ENCODE data around the gene TMEM37. TPM values are rescaled to one million over a fixed set of nuclear protein-coding genes. Genes with fewer than 3 reads are reported as not detected.
A peak's percentile ranks its signal among the peaks of the same experiment; 100 is the strongest.

TMEM37 gene
- total and polyA plus RNA-seq, 2 of the 13 experiments (the other 11 are each of a cell fraction or from before 2014, with no cell fraction given), result 37.7 to 115 TPM

GRCh38 chr2:119431155-119431975, at the start of gene TMEM37 (continued):
- TF ChIP-seq HNF1A (IDR thresholded peaks at IDR 0.05; ENCODE audit: low read depth) (no peak), HNF1A (CRISPR knock-in tag; IDR thresholded peaks at IDR 0.05; ENCODE audit: borderline replicate concordance) (peak; percentile 83), PAX8 (CRISPR knock-in tag; IDR thresholded peaks at IDR 0.05; ENCODE audit: borderline replicate concordance) (peak; percentile 97), HBP1 (CRISPR knock-in tag; IDR thresholded peaks at IDR 0.05; ENCODE audit: low read depth) (peak; percentile 65), ZNF766 (CRISPR knock-in tag; IDR thresholded peaks at IDR 0.05; ENCODE audit: borderline replicate concordance) (peak; percentile 78; the same call in 1 of the 2 replicates), ZBTB37 (CRISPR knock-in tag; IDR thresholded peaks at IDR 0.05) (peak; percentile 65; the same call in 1 of the 2 replicates), ZKSCAN1 (IDR thresholded peaks at IDR 0.05; ENCODE audit: low read length) (no peak), FOXO4 (CRISPR knock-in tag; conservative IDR thresholded peaks at IDR 0.05) (no peak), MED13 (CRISPR knock-in tag; IDR thresholded peaks at IDR 0.05) (peak; percentile 74), ZNF225 (CRISPR knock-in tag; IDR thresholded peaks at IDR 0.05) (no peak), FOXJ3 (CRISPR knock-in tag; IDR thresholded peaks at IDR 0.05; ENCODE audit: borderline replicate concordance) (peak; percentile 43; the same call in 1 of the 2 replicates), ZNF878 (CRISPR knock-in tag; IDR thresholded peaks at IDR 0.05) (peak; percentile 68; the same call in 1 of the 2 replicates), MXI1 (IDR thresholded peaks at IDR 0.05; ENCODE audit: borderline replicate concordance, low read depth, low read length) (peak; percentile 55; the same call in 1 of the 3 replicates), TERF1 (CRISPR knock-in tag; IDR thresholded peaks at IDR 0.05) (no peak), SSRP1 (CRISPR knock-in tag; IDR thresholded peaks at IDR 0.05) (no peak)

All from HepG2 (cell line).